Inflammatory macrophage treated with lipopolysaccharide for 4 hours (primary cell): ENCODE results near the gene TFAP2B.

Source experiments
- DNase-seq: peaks from one replicate; pipeline ENCODE4 v3.0.0-alpha.2; 2020

Gene TFAP2B

GRCh38 chr6:50849796-50850180, 31.1 kb downstream of the TFAP2B start:
- DNase-seq = no peak

GRCh38 chr6:50850223-50851048, 31.8 kb downstream of the TFAP2B start:
- no peak for DNase-seq

- DNase-seq = no peak
These were observed 32.6 kb downstream of the TFAP2B start for GRCh38 chr6:50851049-50851845.

- DNase-seq = no peak
These were observed 35.3 kb downstream of the TFAP2B start for GRCh38 chr6:50853939-50854338.

GRCh38 chr6:50861692-50862091, 43.0 kb downstream of the TFAP2B start:
- DNase-seq = no peak

- DNase-seq = no peak
These were observed 43.5 kb downstream of the TFAP2B start for GRCh38 chr6:50862176-50862575.

- DNase-seq = no peak
These were observed 45.9 kb downstream of the TFAP2B start for GRCh38 chr6:50864601-50865000.

- no peak for DNase-seq
These were observed 49.8 kb downstream of the TFAP2B start for GRCh38 chr6:50868466-50868865.

- no peak for DNase-seq
These were observed 54.5 kb downstream of the TFAP2B start for GRCh38 chr6:50873167-50873566.

GRCh38 chr6:50884364-50884763, 65.7 kb downstream of the TFAP2B start:
- no peak for DNase-seq

GRCh38 chr6:50887112-50887511, 68.4 kb downstream of the TFAP2B start:
- no peak for DNase-seq

GRCh38 chr6:50889497-50889896, 70.8 kb downstream of the TFAP2B start:
- no peak for DNase-seq

GRCh38 chr6:50889935-50890334, 71.3 kb downstream of the TFAP2B start:
- DNase-seq = no peak

- no peak for DNase-seq
These were observed 71.9 kb downstream of the TFAP2B start for GRCh38 chr6:50890579-50890978.

GRCh38 chr6:50891290-50891689, 72.6 kb downstream of the TFAP2B start:
- no peak for DNase-seq
